Body of pancreas (tissue), 4 donors: Measurements from ENCODE around the gene MAP3K7CL.

Experiments used
- POLR2A ChIP-seq, 3 donors: fragments of 450-650 bp; IDR thresholded peaks; one replicate each; pipeline ENCODE4 v1.6.1; 2016; ENCODE audit warnings: antibody characterized with exemption in 3 of 3, mild to moderate bottlenecking in 2 of 3
- TF ChIP-seq, protein P1 (sequence below), 7 experiments: fragments of 450-650 bp in 4 of 7; fragments of 200-600 bp in 3 of 7; sonication (generic) in 3 of 7; IDR thresholded peaks; one replicate each; pipeline ENCODE4 v1.5.1; 2016 to 2019; ENCODE audit warnings: antibody characterized with exemption in 7 of 7

DNA sequence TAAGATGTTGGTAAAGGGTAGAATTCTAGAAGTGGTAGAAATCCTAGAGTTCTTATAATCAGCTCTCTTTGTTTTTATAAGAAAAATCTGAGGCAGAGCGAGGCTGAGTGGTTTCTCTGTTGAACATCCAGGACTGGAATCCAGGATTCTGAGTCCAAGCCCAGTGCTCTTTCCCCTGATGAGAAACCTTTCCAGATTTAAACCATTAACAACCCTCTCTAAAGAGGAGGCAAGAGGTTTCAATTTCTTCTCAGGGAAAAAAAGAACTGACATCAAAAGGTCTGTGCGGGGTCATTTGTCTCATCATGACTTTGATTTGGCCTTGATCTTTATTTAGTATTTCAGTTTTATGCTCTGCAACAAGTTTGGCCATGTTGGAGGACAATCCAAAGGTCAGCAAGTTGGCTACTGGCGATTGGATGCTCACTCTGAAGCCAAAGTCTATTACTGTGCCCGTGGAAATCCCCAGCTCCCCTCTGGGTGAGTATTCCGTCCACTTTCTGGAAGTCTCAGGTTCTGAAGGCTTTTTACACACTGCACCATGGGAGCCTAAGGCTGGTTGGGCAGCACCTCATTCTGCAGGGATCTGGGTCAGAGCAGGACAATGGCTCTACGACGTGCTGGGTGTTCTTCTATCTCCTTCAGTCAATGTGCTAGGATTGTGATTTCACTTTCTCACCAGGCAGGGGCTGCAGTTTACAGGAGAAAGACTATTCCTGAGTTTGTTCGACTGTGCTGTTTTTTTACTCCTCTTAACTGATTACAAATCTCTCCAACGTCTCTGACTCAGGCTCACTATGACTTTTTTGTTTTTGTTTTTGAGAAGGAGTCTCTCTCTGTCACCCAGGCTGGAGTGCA lies 38.1 kb upstream of the MAP3K7CL start:
- TF ChIP-seq, protein P1, sequence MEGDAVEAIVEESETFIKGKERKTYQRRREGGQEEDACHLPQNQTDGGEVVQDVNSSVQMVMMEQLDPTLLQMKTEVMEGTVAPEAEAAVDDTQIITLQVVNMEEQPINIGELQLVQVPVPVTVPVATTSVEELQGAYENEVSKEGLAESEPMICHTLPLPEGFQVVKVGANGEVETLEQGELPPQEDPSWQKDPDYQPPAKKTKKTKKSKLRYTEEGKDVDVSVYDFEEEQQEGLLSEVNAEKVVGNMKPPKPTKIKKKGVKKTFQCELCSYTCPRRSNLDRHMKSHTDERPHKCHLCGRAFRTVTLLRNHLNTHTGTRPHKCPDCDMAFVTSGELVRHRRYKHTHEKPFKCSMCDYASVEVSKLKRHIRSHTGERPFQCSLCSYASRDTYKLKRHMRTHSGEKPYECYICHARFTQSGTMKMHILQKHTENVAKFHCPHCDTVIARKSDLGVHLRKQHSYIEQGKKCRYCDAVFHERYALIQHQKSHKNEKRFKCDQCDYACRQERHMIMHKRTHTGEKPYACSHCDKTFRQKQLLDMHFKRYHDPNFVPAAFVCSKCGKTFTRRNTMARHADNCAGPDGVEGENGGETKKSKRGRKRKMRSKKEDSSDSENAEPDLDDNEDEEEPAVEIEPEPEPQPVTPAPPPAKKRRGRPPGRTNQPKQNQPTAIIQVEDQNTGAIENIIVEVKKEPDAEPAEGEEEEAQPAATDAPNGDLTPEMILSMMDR (IDR thresholded peaks at IDR 0.05) = no peak
- no peak for TF ChIP-seq POLR2A (IDR thresholded peaks at IDR 0.05)
